Measurements from ENCODE around the gene CACNA1I. TPM values are rescaled to one million over a fixed set of nuclear protein-coding genes. Genes with fewer than 3 reads are reported as not detected.
A peak's percentile ranks its signal among the peaks of the same experiment; 100 is the strongest.

Gene CACNA1I
- total and polyA plus RNA-seq, 2 experiments from 2014 or later: 0.42 to 2.4 TPM

- TF ChIP-seq EZH2 (IDR thresholded peaks at IDR 0.05; ENCODE audit: low read depth, unreplicated experiment): no peak
- TF ChIP-seq CTCF (conservative IDR thresholded peaks at IDR 0.05; ENCODE audit: low read depth in 2 of 2): peak in 1 of 2 experiments; percentile 12; a peak in 1 of 4 replicates
- no peak for TF ChIP-seq NANOG (IDR thresholded peaks at IDR 0.05; ENCODE audit: borderline replicate concordance)
- Mint-ChIP-seq H3K9me3 (peaks cover 7% of the 10 kb centered on the region), H3K4me3 (no peak overlapping the region), H3K36me3 (ENCODE audit: low read depth) (peaks cover 4% of the 10 kb centered on the region; the same call in 2 of the 3 replicates), H3K27me3 (ENCODE audit: insufficient read depth, low read depth, poor library complexity) (peaks cover 2% of the 10 kb centered on the region), H3K27ac (no peak overlapping the region), H3K4me1 (peaks cover 6% of the 10 kb centered on the region; the same call in 2 of the 3 replicates)
- H3K79me2 ChIP-seq (replicated peaks; ENCODE audit: insufficient read depth): no peaks in the 10 kb centered on the region
- peak overlapping the region; percentile 86 for H2AFZ ChIP-seq
- no peaks in the 10 kb centered on the region for H4K20me1 ChIP-seq (replicated peaks; ENCODE audit: insufficient read depth)
- no peak overlapping the region for H3K4me3 ChIP-seq
- DNase-seq (ENCODE audit: low spot score) (peak; percentile 24), ATAC-seq (peak; percentile 75)
- H3K4me2 ChIP-seq: no peak overlapping the region
- H3K9me2 ChIP-seq (ENCODE audit: insufficient read depth): no peaks in the 10 kb centered on the region
- no peaks in the 10 kb centered on the region for H3K4me1 ChIP-seq (ENCODE audit: insufficient read depth)
- no peaks in the 10 kb centered on the region for H3K27me3 ChIP-seq (ENCODE audit: insufficient read depth)
- H3F3A ChIP-seq (replicated peaks; ENCODE audit: low read depth): peaks cover 5% of the 10 kb centered on the region; the same call in 1 of the 2 replicates
- no peak overlapping the region for H3K27ac ChIP-seq (ENCODE audit: low read depth)
- no peaks in the 10 kb centered on the region for H3K36me3 ChIP-seq (ENCODE audit: insufficient read depth)
Measured at GRCh38 chr22:39567135-39567946, 3.2 kb upstream of the CACNA1I start.

- ATAC-seq (no peak), DNase-seq (ENCODE audit: low spot score) (no peak)
- peaks cover 5% of the 10 kb centered on the region; the same call in 1 of the 2 replicates for H3F3A ChIP-seq (replicated peaks; ENCODE audit: low read depth)
- Mint-ChIP-seq H3K27ac (no peak overlapping the region), H3K4me3 (no peak overlapping the region), H3K36me3 (ENCODE audit: low read depth) (peaks cover 4% of the 10 kb centered on the region; the same call in 2 of the 3 replicates), H3K27me3 (ENCODE audit: insufficient read depth, low read depth, poor library complexity) (peaks cover 2% of the 10 kb centered on the region), H3K4me1 (peaks cover 6% of the 10 kb centered on the region; the same call in 2 of the 3 replicates), H3K9me3 (peaks cover 7% of the 10 kb centered on the region)
- H3K36me3 ChIP-seq (ENCODE audit: insufficient read depth): no peaks in the 10 kb centered on the region
- H3K4me1 ChIP-seq (ENCODE audit: insufficient read depth): no peaks in the 10 kb centered on the region
- H4K20me1 ChIP-seq (replicated peaks; ENCODE audit: insufficient read depth): no peaks in the 10 kb centered on the region
- no peak overlapping the region for H3K4me3 ChIP-seq
- no peak for TF ChIP-seq CTCF (conservative IDR thresholded peaks at IDR 0.05; ENCODE audit: low read depth in 2 of 2)
- TF ChIP-seq ZNF331 (CRISPR knock-in tag; IDR thresholded peaks at IDR 0.05; ENCODE audit: low read depth): no peak
- no peak for TF ChIP-seq NANOG (IDR thresholded peaks at IDR 0.05; ENCODE audit: borderline replicate concordance)
- no peak for TF ChIP-seq JUNB (IDR thresholded peaks at IDR 0.05; ENCODE audit: unreplicated experiment)
- TF ChIP-seq CREB1 (CRISPR knock-in tag; IDR thresholded peaks at IDR 0.05; ENCODE audit: low read depth): no peak
- no peak for TF ChIP-seq ETS1 (IDR thresholded peaks at IDR 0.05)
- no peak for TF ChIP-seq REST (IDR thresholded peaks at IDR 0.05; ENCODE audit: unreplicated experiment)
- no peaks in the 10 kb centered on the region for H3K27me3 ChIP-seq (ENCODE audit: insufficient read depth)
- H2AFZ ChIP-seq: peak overlapping the region; percentile 86; the same call in 1 of the 2 replicates
- no peaks in the 10 kb centered on the region for H3K79me2 ChIP-seq (replicated peaks; ENCODE audit: insufficient read depth)
- no peak overlapping the region for H3K4me2 ChIP-seq
- no peaks in the 10 kb centered on the region for H3K9me2 ChIP-seq (ENCODE audit: insufficient read depth)
- no peak overlapping the region for H3K27ac ChIP-seq (ENCODE audit: low read depth)
Measured at GRCh38 chr22:39568278-39568981, 2.1 kb upstream of the CACNA1I start.

Data from GM23338 (cell line).